ENCODE data around the gene FUBP3. TPM values are rescaled to one million over a fixed set of nuclear protein-coding genes. Genes with fewer than 3 reads are reported as not detected.

Gene FUBP3
- total RNA-seq, 1 donor from 2014 or later: 87.2 TPM

DNA sequence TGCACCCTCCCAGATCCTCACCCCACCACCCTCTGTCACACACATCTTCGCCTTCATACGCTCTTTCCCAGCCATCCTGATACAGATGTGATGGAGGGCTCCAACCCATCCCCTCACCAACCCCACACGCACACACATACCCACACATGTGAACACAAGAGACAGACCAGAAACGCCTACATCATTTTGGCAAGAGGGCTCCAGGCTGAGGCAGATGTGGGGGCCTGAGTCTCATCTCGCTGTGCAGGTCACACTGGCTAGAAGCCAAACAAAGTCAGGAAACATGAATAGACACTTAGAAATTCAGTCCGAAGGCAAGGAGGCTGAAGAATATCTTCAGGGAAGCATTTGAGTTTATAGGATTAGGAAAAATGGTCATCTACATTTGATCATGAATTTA lies 91.3 kb downstream of the FUBP3 start:
- Histone ChIP-seq H3K36me3 (no peaks in the 10 kb centered on the region), H3K9ac (no peak overlapping the region), H3K79me2 (ENCODE audit: low read depth) (no peaks in the 10 kb centered on the region), H3K9me3 (ENCODE audit: low read depth) (no peaks in the 10 kb centered on the region), H3K4me1 (peaks cover 13% of the 10 kb centered on the region), H3K4me2 (no peak overlapping the region), H3K4me3 (no peak overlapping the region), H3K27me3 (peaks cover 74% of the 10 kb centered on the region), H2AFZ (replicated peaks) (no peak overlapping the region), H4K20me1 (ENCODE audit: low read depth) (peaks cover 16% of the 10 kb centered on the region), H3F3A (ENCODE audit: low read depth) (peaks cover 13% of the 10 kb centered on the region), H3K27ac (no peak overlapping the region)
- no peak overlapping the region for H3K4me3 Mint-ChIP-seq
- H3K36me3 Mint-ChIP-seq: peaks cover 3% of the 10 kb centered on the region
- TF ChIP-seq EZH2 (IDR thresholded peaks at IDR 0.05) (no peak), EZH2phosphoT487 (IDR thresholded peaks at IDR 0.05) (no peak)
- TF ChIP-seq, protein P1, sequence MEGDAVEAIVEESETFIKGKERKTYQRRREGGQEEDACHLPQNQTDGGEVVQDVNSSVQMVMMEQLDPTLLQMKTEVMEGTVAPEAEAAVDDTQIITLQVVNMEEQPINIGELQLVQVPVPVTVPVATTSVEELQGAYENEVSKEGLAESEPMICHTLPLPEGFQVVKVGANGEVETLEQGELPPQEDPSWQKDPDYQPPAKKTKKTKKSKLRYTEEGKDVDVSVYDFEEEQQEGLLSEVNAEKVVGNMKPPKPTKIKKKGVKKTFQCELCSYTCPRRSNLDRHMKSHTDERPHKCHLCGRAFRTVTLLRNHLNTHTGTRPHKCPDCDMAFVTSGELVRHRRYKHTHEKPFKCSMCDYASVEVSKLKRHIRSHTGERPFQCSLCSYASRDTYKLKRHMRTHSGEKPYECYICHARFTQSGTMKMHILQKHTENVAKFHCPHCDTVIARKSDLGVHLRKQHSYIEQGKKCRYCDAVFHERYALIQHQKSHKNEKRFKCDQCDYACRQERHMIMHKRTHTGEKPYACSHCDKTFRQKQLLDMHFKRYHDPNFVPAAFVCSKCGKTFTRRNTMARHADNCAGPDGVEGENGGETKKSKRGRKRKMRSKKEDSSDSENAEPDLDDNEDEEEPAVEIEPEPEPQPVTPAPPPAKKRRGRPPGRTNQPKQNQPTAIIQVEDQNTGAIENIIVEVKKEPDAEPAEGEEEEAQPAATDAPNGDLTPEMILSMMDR (IDR thresholded peaks at IDR 0.05): no peak
- H3K4me1 Mint-ChIP-seq: peaks cover 16% of the 10 kb centered on the region
- DNase-seq (ENCODE audit: low spot score): no peak
- no peak overlapping the region for H3K27ac Mint-ChIP-seq
- H3K9me3 Mint-ChIP-seq: peaks cover 4% of the 10 kb centered on the region
- peaks cover 47% of the 10 kb centered on the region for H3K27me3 Mint-ChIP-seq (ENCODE audit: insufficient read depth, low read depth)

DNA sequence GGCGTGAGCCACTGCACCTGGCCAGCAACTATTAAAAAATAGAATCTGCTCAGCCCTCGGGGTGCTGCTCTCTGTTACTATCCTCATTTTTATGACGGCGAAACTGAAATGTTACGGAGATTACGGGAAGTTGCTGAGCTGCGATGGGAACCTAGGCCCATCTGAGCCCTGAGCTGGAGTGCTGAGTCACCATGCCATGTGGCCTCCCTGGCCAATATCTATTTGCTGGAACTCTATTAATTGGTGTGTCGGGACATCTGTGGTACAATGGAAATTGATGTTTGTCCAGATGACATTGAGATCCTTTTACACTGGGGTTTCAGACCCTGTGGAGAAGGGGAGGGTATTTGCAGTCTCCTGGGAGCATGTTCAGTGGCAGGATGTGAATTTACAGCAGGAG lies 93.1 kb downstream of the FUBP3 start:
- Histone ChIP-seq H3K4me2 (no peak overlapping the region), H3K36me3 (no peaks in the 10 kb centered on the region), H3K27me3 (peaks cover 67% of the 10 kb centered on the region), H3K9ac (no peak overlapping the region), H3K9me3 (ENCODE audit: low read depth) (no peaks in the 10 kb centered on the region), H4K20me1 (ENCODE audit: low read depth) (peaks cover 5% of the 10 kb centered on the region), H2AFZ (replicated peaks) (no peak overlapping the region), H3F3A (ENCODE audit: low read depth) (no peaks in the 10 kb centered on the region), H3K4me3 (no peak overlapping the region), H3K27ac (no peak overlapping the region), H3K79me2 (ENCODE audit: low read depth) (no peaks in the 10 kb centered on the region), H3K4me1 (no peaks in the 10 kb centered on the region)
- TF ChIP-seq, protein P1 (IDR thresholded peaks at IDR 0.05): no peak
- TF ChIP-seq EZH2phosphoT487 (IDR thresholded peaks at IDR 0.05) (no peak), EZH2 (IDR thresholded peaks at IDR 0.05) (no peak)
- Mint-ChIP-seq H3K4me3 (no peak overlapping the region), H3K27me3 (ENCODE audit: insufficient read depth, low read depth) (peaks cover 38% of the 10 kb centered on the region), H3K9me3 (peaks cover 4% of the 10 kb centered on the region), H3K27ac (no peak overlapping the region), H3K4me1 (peaks cover 11% of the 10 kb centered on the region), H3K36me3 (peaks cover 3% of the 10 kb centered on the region)
- no peak for DNase-seq (ENCODE audit: low spot score)

DNA sequence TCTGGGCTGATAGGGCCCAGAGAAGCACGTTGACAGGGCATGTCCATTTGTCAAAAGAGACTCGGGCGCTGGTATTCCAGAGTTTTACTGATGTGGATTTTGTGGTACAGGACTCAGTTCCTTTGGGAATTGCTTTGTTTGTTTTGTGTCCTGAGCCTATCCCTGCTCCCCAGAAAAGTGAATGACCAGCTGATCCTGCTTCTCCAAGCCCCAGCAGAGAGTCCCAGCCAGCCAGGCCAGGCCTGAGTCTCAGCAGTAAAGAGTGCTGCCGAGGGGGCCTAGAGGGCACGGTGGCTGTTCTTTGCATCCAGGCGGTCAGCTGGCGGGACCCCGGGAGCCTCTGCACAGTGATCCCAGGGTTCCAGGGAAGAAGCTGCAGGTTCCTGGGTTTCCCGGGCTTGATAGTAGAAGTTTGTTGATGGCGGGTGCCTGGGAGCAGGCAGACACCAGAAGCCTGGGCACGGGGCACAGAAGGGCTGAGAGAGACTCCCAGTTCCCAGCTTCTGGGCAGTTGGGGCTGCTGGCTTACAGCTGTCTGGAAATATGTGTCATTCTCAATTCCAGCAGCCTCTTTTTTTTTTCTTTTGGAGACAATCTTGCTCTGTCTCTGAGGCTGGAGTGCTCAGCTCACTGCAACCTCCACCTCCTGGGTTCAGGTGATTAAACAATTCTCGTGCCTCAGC lies 93.7 kb downstream of the FUBP3 start:
- peaks cover 38% of the 10 kb centered on the region for H3K27me3 Mint-ChIP-seq (ENCODE audit: insufficient read depth, low read depth)
- H3K27ac ChIP-seq: no peak overlapping the region

DNA sequence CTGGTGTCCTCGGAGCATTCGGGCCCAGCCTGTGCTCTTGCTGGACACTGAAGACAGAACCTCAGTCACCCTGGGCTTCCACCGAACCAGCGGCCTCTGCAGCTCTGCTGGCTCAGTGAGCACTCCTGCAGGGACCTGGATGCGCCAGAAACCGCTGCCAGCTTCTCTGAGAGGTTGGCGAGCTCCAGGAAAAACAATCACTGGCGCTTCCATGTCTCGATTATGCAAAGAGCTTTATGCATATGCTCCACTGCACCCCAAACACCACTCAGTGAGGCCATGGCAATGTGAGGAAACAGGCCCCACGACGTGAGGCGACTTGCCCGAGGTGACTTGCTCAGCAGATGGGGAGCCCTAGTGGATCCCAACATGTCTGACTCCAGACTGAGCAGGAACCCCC lies 96.0 kb downstream of the FUBP3 start:
- DNase-seq (ENCODE audit: low spot score): no peak
- peaks cover 38% of the 10 kb centered on the region for H3K27me3 Mint-ChIP-seq (ENCODE audit: insufficient read depth, low read depth)

More for the DNA sequence above, 93.7 kb downstream of the FUBP3 start:
- H3K36me3 Mint-ChIP-seq: peaks cover 1% of the 10 kb centered on the region
- no peak overlapping the region for H2AFZ ChIP-seq (replicated peaks)
- no peaks in the 10 kb centered on the region for H3K4me1 ChIP-seq
- H3K4me1 Mint-ChIP-seq: peaks cover 9% of the 10 kb centered on the region
- no peaks in the 10 kb centered on the region for H3F3A ChIP-seq (ENCODE audit: low read depth)
- H3K4me3 Mint-ChIP-seq: no peak overlapping the region
- peaks cover 67% of the 10 kb centered on the region for H3K27me3 ChIP-seq
- no peak for TF ChIP-seq EZH2phosphoT487 (IDR thresholded peaks at IDR 0.05)
- H3K27ac Mint-ChIP-seq: no peak overlapping the region
- H3K9me3 ChIP-seq (ENCODE audit: low read depth): no peaks in the 10 kb centered on the region
- peaks cover 1% of the 10 kb centered on the region for H3K9me3 Mint-ChIP-seq
- H3K79me2 ChIP-seq (ENCODE audit: low read depth): no peaks in the 10 kb centered on the region
- H3K4me2 ChIP-seq: no peak overlapping the region
- no peaks in the 10 kb centered on the region for H3K36me3 ChIP-seq
- DNase-seq (ENCODE audit: low spot score): no peak
- no peak overlapping the region for H3K4me3 ChIP-seq
- H4K20me1 ChIP-seq (ENCODE audit: low read depth): no peaks in the 10 kb centered on the region
- H3K9ac ChIP-seq: no peak overlapping the region

More for the DNA sequence above, 96.0 kb downstream of the FUBP3 start:
- no peak overlapping the region for H3K27ac ChIP-seq
- H4K20me1 ChIP-seq (ENCODE audit: low read depth): no peaks in the 10 kb centered on the region
- H2AFZ ChIP-seq (replicated peaks): no peak overlapping the region
- H3K4me3 ChIP-seq: no peak overlapping the region
- no peaks in the 10 kb centered on the region for H3K36me3 Mint-ChIP-seq
- H3K9me3 Mint-ChIP-seq: no peaks in the 10 kb centered on the region
- H3K9ac ChIP-seq: no peak overlapping the region
- TF ChIP-seq, protein P1 (IDR thresholded peaks at IDR 0.05): no peak
- no peak for TF ChIP-seq EZH2phosphoT487 (IDR thresholded peaks at IDR 0.05)
- TF ChIP-seq EZH2 (IDR thresholded peaks at IDR 0.05): no peak
- no peaks in the 10 kb centered on the region for H3K9me3 ChIP-seq (ENCODE audit: low read depth)
- H3F3A ChIP-seq (ENCODE audit: low read depth): no peaks in the 10 kb centered on the region
- H3K27ac Mint-ChIP-seq: no peak overlapping the region
- H3K79me2 ChIP-seq (ENCODE audit: low read depth): no peaks in the 10 kb centered on the region
- no peak overlapping the region for H3K4me2 ChIP-seq
- H3K36me3 ChIP-seq: no peaks in the 10 kb centered on the region
- H3K4me1 Mint-ChIP-seq: peaks cover 8% of the 10 kb centered on the region
- H3K4me1 ChIP-seq: no peaks in the 10 kb centered on the region
- peaks cover 67% of the 10 kb centered on the region for H3K27me3 ChIP-seq
- no peak overlapping the region for H3K4me3 Mint-ChIP-seq

Data from neural progenitor cell (in vitro differentiated cells).